K562 (cell line): ENCODE results near the gene SCARF1. TPM values are rescaled to one million over a fixed set of nuclear protein-coding genes. Genes with fewer than 3 reads are reported as not detected.

Experiments
- CCNT2 ChIP-seq: IDR thresholded peaks from 2 replicates; pipeline ENCODE4 v1.6.1; 2011; ENCODE audit warnings: borderline replicate concordance, low read depth, mild to moderate bottlenecking, moderate library complexity, mixed read lengths, low read length; ENCODE audit not compliant: insufficient read length; ENCODE audit errors: extremely low read depth
- CEBPG ChIP-seq, 3 experiments: fragments of 200-800 bp in 1 of 3; sonication (Bioruptor generic) in 1 of 3; sonication (generic) in 1 of 3; formaldehyde crosslinking in 1 of 3; IDR thresholded peaks in 2 of 3; conservative IDR thresholded peaks in 1 of 3; 2 replicates each; pipeline versions ENCODE4 v1.6.1 to v1.8.0; 2016 to 2022; ENCODE audit warnings: missing compliant biosample characterization in 2 of 3, missing genetic modification characterization in 2 of 3, mild to moderate bottlenecking in 1 of 3, missing genetic modification reagents in 1 of 3
- CREBBP ChIP-seq: IDR thresholded peaks from one replicate; pipeline ENCODE4 v1.6.1; 2012; ENCODE audit warnings: low read depth, mild to moderate bottlenecking, control low read depth, inconsistent platforms, low read length
- CTBP1 ChIP-seq: fragments of 450-650 bp; IDR thresholded peaks from 2 replicates; pipeline ENCODE4 v1.6.1; 2016; ENCODE audit warnings: borderline replicate concordance
- FOXA1 ChIP-seq: fragments of 450-650 bp; IDR thresholded peaks from 2 replicates; pipeline ENCODE4 v1.6.1; 2016; ENCODE audit warnings: mild to moderate bottlenecking, borderline replicate concordance
- HNRNPL ChIP-seq: fragments of 200-400 bp; formaldehyde crosslinking; IDR thresholded peaks from 2 replicates; pipeline ENCODE4 v1.6.1; 2017; ENCODE audit warnings: low read depth, mild to moderate bottlenecking, low read length
- MAFG ChIP-seq: fragments of 450-650 bp; conservative IDR thresholded peaks from 2 replicates; pipeline ENCODE4 v1.6.1; 2016; ENCODE audit warnings: missing genetic modification characterization, missing compliant biosample characterization
- MAZ ChIP-seq, 2 experiments: fragments of 450-650 bp in 1 of 2; sonication (generic) in 1 of 2; formaldehyde crosslinking; IDR thresholded peaks in 1 of 2; conservative IDR thresholded peaks in 1 of 2; 2 replicates each; pipeline versions ENCODE4 v1.4.0 to v1.5.0; 2020; ENCODE audit warnings: mild to moderate bottlenecking in 1 of 2, missing genetic modification reagents in 1 of 2
- MTA3 ChIP-seq: fragments of 450-650 bp; formaldehyde crosslinking; IDR thresholded peaks from 2 replicates; pipeline ENCODE4 v1.6.1; 2017; ENCODE audit warnings: mild to moderate bottlenecking, borderline replicate concordance
- SOX6 ChIP-seq: fragments of 450-650 bp; IDR thresholded peaks from 2 replicates; pipeline ENCODE4 v1.6.1; 2014; ENCODE audit warnings: mild to moderate bottlenecking
- ZNF431 ChIP-seq: sonication (generic); formaldehyde crosslinking; IDR thresholded peaks from 2 replicates; pipeline ENCODE4 v1.8.0; 2022; ENCODE audit warnings: mild to moderate bottlenecking, missing genetic modification reagents
- ZNF561 ChIP-seq: fragments of 450-650 bp; formaldehyde crosslinking; conservative IDR thresholded peaks from 2 replicates; pipeline ENCODE4 v1.4.0; 2020; ENCODE audit warnings: mild to moderate bottlenecking, moderate library complexity
- polyA plus RNA-seq, 8 experiments: library from polyadenylated mRNA; depleted of rRNA in 4 of 8; stranded (reverse) in 5 of 8; unstranded in 3 of 8; fragments of >200 nt; fragmentation: Nextera tagmentation in 2 of 8; fragmentation: Illumina TruSeq in 1 of 8; extraction: Ambion mirVana in 2 of 8; extraction: Trizol in 1 of 8; gene quantifications; 2 replicates each; pipeline versions ENCODE4 v1.2.1 to v1.2.3, GENCODE V29; 2011 to 2014; ENCODE audit warnings: inconsistent platforms in 1 of 8, missing spikeins in 1 of 8
- total RNA-seq, 7 experiments: library from RNA; depleted of rRNA in 6 of 7; stranded (reverse); fragments of >200 nt in 6 of 7; fragmentation: Illumina TruSeq in 2 of 7; extraction: Trizol in 2 of 7; gene quantifications; 2 replicates each; pipeline versions ENCODE4 v1.2.1 to v1.2.3, GENCODE V29; 2011 to 2021; ENCODE audit warnings: low replicate concordance in 1 of 7
- TF ChIP-seq, protein P1 (sequence below), 2 experiments: fragments of 200-800 bp in 1 of 2; sonication (Bioruptor generic) in 1 of 2; sonication (generic) in 1 of 2; formaldehyde crosslinking in 1 of 2; IDR thresholded peaks in 1 of 2; conservative IDR thresholded peaks in 1 of 2; 2 replicates each; pipeline versions ENCODE4 v1.5.0 to v1.6.1; 2016 to 2020; ENCODE audit warnings: missing compliant biosample characterization in 1 of 2, missing genetic modification characterization in 1 of 2, missing genetic modification reagents in 1 of 2
- TF ChIP-seq, protein P2 (sequence below): sonication (generic); formaldehyde crosslinking; IDR thresholded peaks from 2 replicates; pipeline ENCODE4 v1.8.0; 2022; ENCODE audit warnings: mild to moderate bottlenecking, low read depth, missing genetic modification reagents
- TF ChIP-seq, protein P3 (sequence below): fragments of 450-650 bp; IDR thresholded peaks from 2 replicates; pipeline ENCODE4 v1.6.1; 2016; ENCODE audit warnings: low read depth

Gene SCARF1
- total and polyA plus RNA-seq, 9 of the 15 experiments (the other 6 are each of a cell fraction or from before 2014, with no cell fraction given), result 0.04 to 2.1 (median 0.63) TPM

DNA sequence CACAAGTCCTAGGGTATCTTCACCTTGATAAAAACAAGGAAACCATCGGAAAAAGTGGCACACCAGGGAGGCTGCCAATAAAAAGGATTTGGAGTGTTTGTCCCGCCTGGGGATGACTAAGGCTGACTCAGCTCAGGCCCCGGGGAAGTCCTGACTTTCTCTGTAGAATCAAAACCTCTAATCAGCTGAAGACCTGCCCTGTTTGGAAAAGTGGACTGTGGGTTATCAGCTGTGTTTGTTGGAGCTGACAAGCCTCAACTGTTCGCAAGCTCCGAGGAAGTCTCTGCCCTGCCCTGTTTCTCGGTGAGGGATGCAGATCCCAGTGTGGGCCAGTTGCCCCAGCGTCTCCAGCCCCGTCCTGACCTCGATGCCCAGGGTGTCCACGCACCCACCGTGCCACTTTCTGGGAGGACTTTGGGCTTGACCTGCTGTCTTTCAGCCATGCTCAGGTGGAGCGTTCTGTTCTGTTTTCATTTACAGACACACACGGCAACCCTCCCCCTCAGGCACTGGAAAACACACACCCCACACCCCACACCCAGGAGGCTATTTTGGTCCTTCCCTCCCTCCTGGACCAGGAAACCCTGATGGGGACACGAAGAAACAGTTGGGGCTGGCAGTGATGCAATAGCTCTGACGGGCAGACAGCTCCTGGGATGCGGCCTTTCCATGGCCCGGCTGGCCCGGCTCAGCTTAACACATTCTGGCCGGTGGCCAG, 55.3 kb downstream of the SCARF1 start (continued):
- TF ChIP-seq CTBP1 (peak; percentile 61), CEBPG (CRISPR knock-in tag; IDR thresholded peaks at IDR 0.05) (peak; percentile 87), CEBPG (tag; conservative IDR thresholded peaks at IDR 0.05 in 1 of 2, IDR thresholded peaks at IDR 0.05 in 1 of 2) (peak; percentile 57 to 78), SOX6 (0 out of 2 replicates have a peak, but pooled peaks have one; percentile 18), CCNT2 (peak; percentile 50), FOXA1 (no peak), HNRNPL (no peak), ZNF561 (no peak), MTA3 (0 out of 2 replicates have a peak, but pooled peaks have one; percentile 49), MAFG (tag) (peak; percentile 80), MAZ (CRISPR knock-in tag; conservative IDR thresholded peaks at IDR 0.05 in 1 of 2, IDR thresholded peaks at IDR 0.05 in 1 of 2) (no peak), CREBBP (no peak), ZNF431 (CRISPR knock-in tag) (no peak)
- TF ChIP-seq, protein P1, sequence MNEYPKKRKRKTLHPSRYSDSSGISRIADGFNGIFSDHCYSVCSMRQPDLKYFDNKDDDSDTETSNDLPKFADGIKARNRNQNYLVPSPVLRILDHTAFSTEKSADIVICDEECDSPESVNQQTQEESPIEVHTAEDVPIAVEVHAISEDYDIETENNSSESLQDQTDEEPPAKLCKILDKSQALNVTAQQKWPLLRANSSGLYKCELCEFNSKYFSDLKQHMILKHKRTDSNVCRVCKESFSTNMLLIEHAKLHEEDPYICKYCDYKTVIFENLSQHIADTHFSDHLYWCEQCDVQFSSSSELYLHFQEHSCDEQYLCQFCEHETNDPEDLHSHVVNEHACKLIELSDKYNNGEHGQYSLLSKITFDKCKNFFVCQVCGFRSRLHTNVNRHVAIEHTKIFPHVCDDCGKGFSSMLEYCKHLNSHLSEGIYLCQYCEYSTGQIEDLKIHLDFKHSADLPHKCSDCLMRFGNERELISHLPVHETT (CRISPR knock-in tag; conservative IDR thresholded peaks at IDR 0.05 in 1 of 2, IDR thresholded peaks at IDR 0.05 in 1 of 2), result 0 out of 4 replicates have a peak, but pooled peaks of 1 of the 2 experiments have one; percentile 38
- TF ChIP-seq, protein P2, sequence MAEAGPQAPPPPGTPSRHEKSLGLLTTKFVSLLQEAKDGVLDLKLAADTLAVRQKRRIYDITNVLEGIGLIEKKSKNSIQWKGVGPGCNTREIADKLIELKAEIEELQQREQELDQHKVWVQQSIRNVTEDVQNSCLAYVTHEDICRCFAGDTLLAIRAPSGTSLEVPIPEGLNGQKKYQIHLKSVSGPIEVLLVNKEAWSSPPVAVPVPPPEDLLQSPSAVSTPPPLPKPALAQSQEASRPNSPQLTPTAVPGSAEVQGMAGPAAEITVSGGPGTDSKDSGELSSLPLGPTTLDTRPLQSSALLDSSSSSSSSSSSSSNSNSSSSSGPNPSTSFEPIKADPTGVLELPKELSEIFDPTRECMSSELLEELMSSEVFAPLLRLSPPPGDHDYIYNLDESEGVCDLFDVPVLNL (CRISPR knock-in tag), result no peak
- TF ChIP-seq, protein P3, sequence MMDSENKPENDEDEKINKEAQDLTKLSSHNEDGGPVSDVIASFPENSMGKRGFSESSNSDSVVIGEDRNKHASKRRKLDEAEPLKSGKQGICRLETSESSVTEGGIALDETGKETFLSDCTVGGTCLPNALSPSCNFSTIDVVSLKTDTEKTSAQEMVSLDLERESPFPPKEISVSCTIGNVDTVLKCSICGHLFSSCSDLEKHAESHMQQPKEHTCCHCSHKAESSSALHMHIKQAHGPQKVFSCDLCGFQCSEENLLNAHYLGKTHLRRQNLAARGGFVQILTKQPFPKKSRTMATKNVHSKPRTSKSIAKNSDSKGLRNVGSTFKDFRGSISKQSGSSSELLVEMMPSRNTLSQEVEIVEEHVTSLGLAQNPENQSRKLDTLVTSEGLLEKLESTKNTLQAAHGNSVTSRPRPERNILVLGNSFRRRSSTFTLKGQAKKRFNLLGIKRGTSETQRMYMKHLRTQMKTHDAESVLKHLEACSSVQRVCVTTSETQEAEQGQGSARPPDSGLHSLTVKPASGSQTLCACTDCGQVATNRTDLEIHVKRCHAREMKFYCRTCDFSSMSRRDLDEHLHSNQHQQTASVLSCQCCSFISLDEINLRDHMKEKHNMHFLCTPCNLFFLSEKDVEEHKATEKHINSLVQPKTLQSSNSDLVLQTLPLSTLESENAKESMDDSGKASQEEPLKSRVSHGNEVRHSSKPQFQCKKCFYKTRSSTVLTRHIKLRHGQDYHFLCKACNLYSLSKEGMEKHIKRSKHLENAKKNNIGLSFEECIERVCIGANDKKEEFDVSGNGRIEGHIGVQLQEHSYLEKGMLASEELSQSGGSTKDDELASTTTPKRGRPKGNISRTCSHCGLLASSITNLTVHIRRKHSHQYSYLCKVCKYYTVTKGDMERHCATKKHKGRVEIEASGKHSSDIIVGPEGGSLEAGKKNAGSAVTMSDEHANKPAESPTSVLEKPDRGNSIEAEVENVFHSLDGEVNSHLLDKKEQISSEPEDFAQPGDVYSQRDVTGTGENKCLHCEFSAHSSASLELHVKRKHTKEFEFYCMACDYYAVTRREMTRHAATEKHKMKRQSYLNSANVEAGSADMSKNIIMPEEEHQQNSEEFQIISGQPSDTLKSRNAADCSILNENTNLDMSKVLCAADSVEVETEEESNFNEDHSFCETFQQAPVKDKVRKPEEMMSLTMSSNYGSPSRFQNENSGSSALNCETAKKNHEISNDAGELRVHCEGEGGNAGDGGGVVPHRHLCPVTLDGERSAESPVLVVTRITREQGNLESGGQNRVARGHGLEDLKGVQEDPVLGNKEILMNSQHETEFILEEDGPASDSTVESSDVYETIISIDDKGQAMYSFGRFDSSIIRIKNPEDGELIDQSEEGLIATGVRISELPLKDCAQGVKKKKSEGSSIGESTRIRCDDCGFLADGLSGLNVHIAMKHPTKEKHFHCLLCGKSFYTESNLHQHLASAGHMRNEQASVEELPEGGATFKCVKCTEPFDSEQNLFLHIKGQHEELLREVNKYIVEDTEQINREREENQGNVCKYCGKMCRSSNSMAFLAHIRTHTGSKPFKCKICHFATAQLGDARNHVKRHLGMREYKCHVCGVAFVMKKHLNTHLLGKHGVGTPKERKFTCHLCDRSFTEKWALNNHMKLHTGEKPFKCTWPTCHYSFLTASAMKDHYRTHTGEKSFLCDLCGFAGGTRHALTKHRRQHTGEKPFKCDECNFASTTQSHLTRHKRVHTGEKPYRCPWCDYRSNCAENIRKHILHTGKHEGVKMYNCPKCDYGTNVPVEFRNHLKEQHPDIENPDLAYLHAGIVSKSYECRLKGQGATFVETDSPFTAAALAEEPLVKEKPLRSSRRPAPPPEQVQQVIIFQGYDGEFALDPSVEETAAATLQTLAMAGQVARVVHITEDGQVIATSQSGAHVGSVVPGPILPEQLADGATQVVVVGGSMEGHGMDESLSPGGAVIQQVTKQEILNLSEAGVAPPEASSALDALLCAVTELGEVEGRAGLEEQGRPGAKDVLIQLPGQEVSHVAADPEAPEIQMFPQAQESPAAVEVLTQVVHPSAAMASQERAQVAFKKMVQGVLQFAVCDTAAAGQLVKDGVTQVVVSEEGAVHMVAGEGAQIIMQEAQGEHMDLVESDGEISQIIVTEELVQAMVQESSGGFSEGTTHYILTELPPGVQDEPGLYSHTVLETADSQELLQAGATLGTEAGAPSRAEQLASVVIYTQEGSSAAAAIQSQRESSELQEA, result no peak
